Measurements from ENCODE around the gene DLG2.
"Not testable (repeated sequence)": the region's sequence is repeated elsewhere in the genome, so short reads cannot be mapped to it uniquely, and the experiment has no call there.

The DLG2 gene

GRCh38 chr11:85385547-85385946, 241.6 kb downstream of the DLG2 start:
- DNase-seq (ENCODE audit: low read depth in 2 of 2), result no peak
- TF ChIP-seq CTCF (IDR thresholded peaks at IDR 0.05; ENCODE audit: low read depth, low read length), result no peak
- H3K4me3 ChIP-seq (replicated peaks in 1 of 2; ENCODE audit: low read depth in 2 of 2, low read length in 2 of 2), result no peak overlapping the region

GRCh38 chr11:85385111-85385510, 242.0 kb downstream of the DLG2 start:
- no peak for DNase-seq (ENCODE audit: low read depth in 2 of 2)
- no peak for TF ChIP-seq CTCF (IDR thresholded peaks at IDR 0.05; ENCODE audit: low read depth, low read length)
- no peak overlapping the region for H3K4me3 ChIP-seq (replicated peaks in 1 of 2; ENCODE audit: low read depth in 2 of 2, low read length in 2 of 2)

- H3K4me3 ChIP-seq (replicated peaks in 1 of 2; ENCODE audit: low read depth in 2 of 2, low read length in 2 of 2), result no peak overlapping the region
- no peak for DNase-seq (ENCODE audit: low read depth in 2 of 2)
- TF ChIP-seq CTCF (IDR thresholded peaks at IDR 0.05; ENCODE audit: low read depth, low read length), result no peak
Observed at GRCh38 chr11:85379066-85379465, 248.1 kb downstream of the DLG2 start.

- no peak overlapping the region for H3K4me3 ChIP-seq (replicated peaks in 1 of 2; ENCODE audit: low read depth in 2 of 2, low read length in 2 of 2)
- DNase-seq (ENCODE audit: low read depth in 2 of 2), result no peak
- no peak for TF ChIP-seq CTCF (IDR thresholded peaks at IDR 0.05; ENCODE audit: low read depth, low read length)
Observed at GRCh38 chr11:85377901-85378300, 249.2 kb downstream of the DLG2 start.

GRCh38 chr11:85359859-85360258, 267.3 kb downstream of the DLG2 start:
- no peak overlapping the region for H3K4me3 ChIP-seq (replicated peaks in 1 of 2; ENCODE audit: low read depth in 2 of 2, low read length in 2 of 2)
- TF ChIP-seq CTCF (IDR thresholded peaks at IDR 0.05; ENCODE audit: low read depth, low read length), result no peak
- no peak for DNase-seq (ENCODE audit: low read depth in 2 of 2)

GRCh38 chr11:85355921-85356320, 271.2 kb downstream of the DLG2 start:
- no peak for TF ChIP-seq CTCF (IDR thresholded peaks at IDR 0.05; ENCODE audit: low read depth, low read length)
- no peak for DNase-seq (ENCODE audit: low read depth in 2 of 2)
- H3K4me3 ChIP-seq (replicated peaks in 1 of 2; ENCODE audit: low read depth in 2 of 2, low read length in 2 of 2), result no peak overlapping the region

- H3K4me3 ChIP-seq (replicated peaks in 1 of 2; ENCODE audit: low read depth in 2 of 2, low read length in 2 of 2); DNase-seq (ENCODE audit: low read depth in 2 of 2): not testable (repeated sequence)
Observed at GRCh38 chr11:85349539-85349938, 277.6 kb downstream of the DLG2 start.
